Urinary bladder (tissue), 4 donors: ENCODE data around the gene ZNF326. TPM values are rescaled to one million over a fixed set of nuclear protein-coding genes. Genes with fewer than 3 reads are reported as not detected.
"Not testable (repeated sequence)": the region's sequence is repeated elsewhere in the genome, so short reads cannot be mapped to it uniquely, and the experiment has no call there.

ENCODE experiments used
- DNase-seq: peaks from one replicate; pipeline ENCODE4 v3.0.0-alpha.2; 2015; ENCODE audit errors: extremely low spot score
- H3K27ac ChIP-seq: one replicate; pipeline ENCODE4 v1.5.1; 2013; ENCODE audit warnings: low read depth, mild to moderate bottlenecking, moderate library complexity
- H3K36me3 ChIP-seq: one replicate; pipeline ENCODE4 v1.6.1; 2013; ENCODE audit warnings: mild to moderate bottlenecking, moderate library complexity; ENCODE audit not compliant: insufficient read depth
- H3K4me1 ChIP-seq: one replicate; pipeline ENCODE4 v1.6.1; 2013; ENCODE audit warnings: mild to moderate bottlenecking, moderate library complexity; ENCODE audit not compliant: insufficient read depth
- H3K4me3 ChIP-seq: one replicate; pipeline ENCODE4 v1.5.1; 2013; ENCODE audit warnings: low read depth, low read length
- WGBS: extraction: QIAGEN DNeasy Blood & Tissue Kit; methylation state at CpG from one replicate; pipeline ENCODE4 v1.1.7; 2013; 5-methylcytosine and 5-hydroxymethylcytosine counted together
- polyA plus RNA-seq: library from polyadenylated mRNA; stranded (reverse); fragments of 200-250 nt; gene quantifications from one replicate; pipeline ENCODE4 v1.2.3, GENCODE V29; 2013
- total RNA-seq: library from RNA; depleted of rRNA; stranded (reverse); fragments of >200 nt; gene quantifications from one replicate; pipeline ENCODE4 v1.2.3, GENCODE V29; 2014
- donor health status: healthy with polysubstance abuse.
- donor health status: healthy.

ZNF326 gene
- total and polyA plus RNA-seq, 2 donors = 11.6 to 40.4 TPM

- Histone ChIP-seq H3K36me3 (no peaks in the 10 kb centered on the region), H3K27ac (no peak overlapping the region), H3K4me1 (no peaks in the 10 kb centered on the region), H3K4me3 (no peak overlapping the region)
- WGBS = 28% methylated on average over 2 of the region's 2 CpGs
- DNase-seq = no peak
Measured at GRCh38 chr1:90045853-90046563, 51.1 kb downstream of the ZNF326 start.

GRCh38 chr1:90046635-90047034 lies 51.7 kb downstream of the ZNF326 start:
- H3K36me3 ChIP-seq = no peaks in the 10 kb centered on the region
- H3K4me3 ChIP-seq = no peak overlapping the region
- H3K4me1 ChIP-seq = no peaks in the 10 kb centered on the region
- no peak overlapping the region for H3K27ac ChIP-seq
- DNase-seq = no peak
- 87% methylated on average over 3 of the region's 3 CpGs for WGBS

DNA sequence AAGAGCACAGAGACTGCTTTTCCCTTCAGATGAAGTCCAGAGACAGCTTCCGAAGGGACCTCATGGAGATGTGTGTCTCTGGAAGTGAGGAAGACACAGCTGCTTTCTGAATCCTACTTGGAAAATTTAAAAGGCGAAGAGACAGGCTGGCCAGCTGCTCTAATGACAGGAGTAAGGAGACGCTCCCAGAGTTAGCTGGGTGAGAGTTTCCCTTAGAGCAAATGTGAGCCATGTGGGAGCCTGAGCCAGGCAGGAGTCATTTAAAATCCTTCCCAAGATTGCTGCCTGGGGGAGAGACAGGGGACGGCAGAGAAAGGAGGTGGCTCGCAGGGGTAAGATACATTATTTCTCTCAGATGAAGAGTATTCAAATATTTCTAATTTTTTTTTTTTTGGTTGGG lies 53.1 kb downstream of the ZNF326 start:
- 51% methylated on average over 5 of the region's 5 CpGs for WGBS
- no peak overlapping the region for H3K27ac ChIP-seq
- no peaks in the 10 kb centered on the region for H3K4me1 ChIP-seq
- no peak overlapping the region for H3K4me3 ChIP-seq
- DNase-seq = no peak
- H3K36me3 ChIP-seq = no peaks in the 10 kb centered on the region

DNA sequence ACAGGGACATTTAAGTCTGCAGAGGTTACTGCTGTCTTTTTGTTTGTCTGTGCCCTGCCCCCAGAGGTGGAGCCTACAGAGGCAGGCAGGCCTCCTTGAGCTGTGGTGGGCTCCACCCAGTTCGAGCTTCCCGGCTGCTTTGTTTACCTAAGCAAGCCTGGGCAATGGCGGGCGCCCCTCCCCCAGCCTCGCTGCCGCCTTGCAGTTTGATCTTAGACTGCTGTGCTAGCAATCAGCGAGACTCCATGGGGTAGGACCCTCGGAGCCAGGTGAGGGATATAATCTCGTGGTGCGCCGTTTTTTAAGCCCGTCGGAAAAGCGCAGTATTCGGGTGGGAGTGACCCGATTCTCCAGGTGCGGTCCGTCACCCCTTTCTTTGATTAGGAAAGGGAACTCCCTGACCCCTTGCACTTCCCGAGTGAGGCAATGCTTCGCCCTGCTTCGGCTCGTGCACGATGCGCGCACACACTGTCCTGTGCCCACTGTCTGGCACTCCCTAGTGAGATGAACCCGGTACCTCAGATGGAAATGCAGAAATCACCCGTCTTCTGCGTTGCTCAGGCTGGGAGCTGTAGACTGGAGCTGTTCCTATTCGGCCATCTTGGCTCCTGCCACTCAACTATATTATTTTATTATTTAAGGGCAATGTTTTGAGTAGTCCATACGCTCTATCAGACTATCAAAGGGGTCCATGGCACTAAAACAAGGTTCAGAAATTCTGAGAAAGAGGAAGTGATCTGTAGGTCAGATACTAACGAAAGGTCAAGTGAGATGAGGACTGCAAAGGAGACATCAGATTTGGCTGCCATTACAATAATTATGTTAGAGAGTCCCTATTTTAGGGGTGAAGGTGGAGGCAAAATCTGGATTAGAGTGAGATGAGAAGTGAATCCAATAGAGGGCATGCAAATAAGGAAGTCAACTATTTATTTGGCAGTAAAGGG lies 68.1 kb downstream of the ZNF326 start:
- not testable (repeated sequence) for H3K36me3 ChIP-seq, DNase-seq, H3K4me1 ChIP-seq, H3K27ac ChIP-seq, H3K4me3 ChIP-seq
- 90% methylated on average over 27 of the region's 31 CpGs for whole genome bisulfite sequencing

GRCh38 chr1:90064109-90064508 lies 69.2 kb downstream of the ZNF326 start:
- DNase-seq, H3K4me3 ChIP-seq, H3K27ac ChIP-seq, H3K4me1 ChIP-seq, H3K36me3 ChIP-seq: not testable (repeated sequence)
- 94% methylated on average over 6 of the region's 6 CpGs for WGBS

- Histone ChIP-seq H3K27ac (no peak overlapping the region), H3K4me3 (no peak overlapping the region), H3K4me1 (no peaks in the 10 kb centered on the region), H3K36me3 (no peaks in the 10 kb centered on the region)
- DNase-seq = no peak
- WGBS = 36% methylated on average over 3 of the region's 3 CpGs
Measured at GRCh38 chr1:90067194-90067931, 72.5 kb downstream of the ZNF326 start.

- no peaks in the 10 kb centered on the region for H3K36me3 ChIP-seq
- DNase-seq = no peak
- H3K27ac ChIP-seq = no peak overlapping the region
- H3K4me1 ChIP-seq = no peaks in the 10 kb centered on the region
- WGBS = 88% methylated on average over 5 of the region's 5 CpGs
- no peak overlapping the region for H3K4me3 ChIP-seq
Measured at GRCh38 chr1:90068611-90069280, 73.8 kb downstream of the ZNF326 start.

GRCh38 chr1:90074137-90074536 lies 79.2 kb downstream of the ZNF326 start:
- Histone ChIP-seq H3K4me1 (no peaks in the 10 kb centered on the region), H3K4me3 (no peak overlapping the region), H3K27ac (no peak overlapping the region), H3K36me3 (no peaks in the 10 kb centered on the region)
- no peak for DNase-seq
- WGBS = 70% methylated on average over 5 of the region's 5 CpGs

- H3K27ac ChIP-seq = no peak overlapping the region
- 88% methylated on average over 4 of the region's 4 CpGs for WGBS
- DNase-seq = no peak
- no peaks in the 10 kb centered on the region for H3K36me3 ChIP-seq
- H3K4me1 ChIP-seq = no peaks in the 10 kb centered on the region
- H3K4me3 ChIP-seq = no peak overlapping the region
Measured at GRCh38 chr1:90074566-90074965, 79.7 kb downstream of the ZNF326 start.

DNA sequence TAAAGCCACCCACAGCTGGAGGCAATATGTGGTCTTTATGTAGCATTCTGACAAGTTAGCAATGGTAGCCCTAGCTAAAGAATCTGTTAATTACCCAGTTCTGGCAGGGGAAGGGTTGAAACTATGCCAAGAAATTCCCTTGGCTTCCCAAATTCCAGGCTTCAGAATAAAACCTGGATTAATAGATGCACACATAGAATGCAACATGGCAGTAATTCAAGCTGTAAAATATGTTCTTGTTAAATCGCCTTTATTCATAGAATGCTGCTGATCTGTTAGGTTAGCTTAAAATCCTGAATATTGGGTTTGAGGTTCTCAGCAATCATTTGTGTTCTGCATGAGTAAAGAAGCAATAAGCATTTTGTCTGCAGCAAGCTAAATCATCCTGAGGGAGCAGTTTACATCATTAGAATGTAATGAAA lies 80.1 kb downstream of the ZNF326 start:
- Histone ChIP-seq H3K27ac (no peak overlapping the region), H3K4me1 (no peaks in the 10 kb centered on the region), H3K36me3 (no peaks in the 10 kb centered on the region), H3K4me3 (no peak overlapping the region)
- no peak for DNase-seq
- WGBS = 59% methylated on average over 1 of the region's 1 CpG

DNA sequence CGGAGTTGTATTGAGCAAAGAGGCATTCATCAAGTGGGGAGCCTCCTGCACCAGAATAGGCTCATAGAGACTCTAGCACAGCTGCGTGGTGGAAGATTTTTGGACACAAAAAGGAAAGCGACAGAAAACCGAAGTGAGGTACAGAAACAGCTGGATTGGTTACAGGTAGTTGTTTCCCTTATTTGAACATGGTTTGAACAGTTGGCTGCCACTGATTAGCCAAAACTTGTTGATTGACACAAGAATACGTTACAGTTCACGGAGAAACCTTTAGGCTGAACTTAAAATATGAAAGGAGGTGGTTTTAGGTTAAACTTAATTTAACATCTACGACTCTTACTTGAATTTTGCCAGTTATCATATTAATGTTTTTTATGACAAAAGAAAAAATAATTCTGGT lies 89.1 kb downstream of the ZNF326 start:
- WGBS = 87% methylated on average over 7 of the region's 7 CpGs
- no peaks in the 10 kb centered on the region for H3K4me1 ChIP-seq
- H3K36me3 ChIP-seq = no peaks in the 10 kb centered on the region
- H3K27ac ChIP-seq = no peak overlapping the region
- H3K4me3 ChIP-seq = no peak overlapping the region
- no peak for DNase-seq
